Measurements from ENCODE around the gene RFTN1. TPM values are rescaled to one million over a fixed set of nuclear protein-coding genes. Genes with fewer than 3 reads are reported as not detected.

The RFTN1 gene
- total and polyA plus RNA-seq, 9 of the 15 experiments (the other 6 are each of a cell fraction or from before 2014, with no cell fraction given), result 0.08 to 0.51 (median 0.11) TPM; not detected in 6

- H2AFZ ChIP-seq (ENCODE audit: low read depth, low read length), result no peak overlapping the region
- CTCF ChIA-PET (ENCODE audit: low intra/inter-chr PET ratio), result no interaction called here
- POLR2A ChIA-PET, result interaction anchor here (0.6 to 1.7 kb wide), 3 partner anchors 10 to 15 kb away, joined by 3 to 5 read pairs (median 4); no protein-coding TSS in a partner anchor
- no peak overlapping the region for H3K9ac ChIP-seq (ENCODE audit: insufficient read depth in 1 of 2, low read depth in 2 of 2, low read length in 2 of 2)
- intact Hi-C loops (cut with micrococcal nuclease), result no loop called here
- H4K20me1 ChIP-seq (replicated peaks; ENCODE audit: control insufficient read depth, insufficient read depth, low read length), result no peaks in the 10 kb centered on the region
- H3K79me2 ChIP-seq (ENCODE audit: control insufficient read depth, insufficient read depth, low read length), result no peaks in the 10 kb centered on the region
- whole genome bisulfite sequencing (ENCODE audit: insufficient coverage, low coverage, missing lambda C conversion rate), result 0% methylated on average over 1 of the region's 1 CpG
- no peak for TF ChIP-seq TAL1 (IDR thresholded peaks at IDR 0.05)
- TF ChIP-seq SMAD4 (CRISPR knock-in tag; conservative IDR thresholded peaks at IDR 0.05), result no peak
- no peak for TF ChIP-seq RBM25 (IDR thresholded peaks at IDR 0.05; ENCODE audit: low read depth, low read length, severe bottlenecking)
- TF ChIP-seq PTBP1 (IDR thresholded peaks at IDR 0.05; ENCODE audit: low read depth, low read length), result no peak
- no peak for TF ChIP-seq HDAC6 (IDR thresholded peaks at IDR 0.05; ENCODE audit: low read depth, low read length)
- no peak for TF ChIP-seq ELF1 (tag; IDR thresholded peaks at IDR 0.05)
- no peaks in the 10 kb centered on the region for H3K36me3 ChIP-seq (ENCODE audit: control insufficient read depth, insufficient read depth, low read length)
- BruUV-seq (replicated peaks), result no TSS peak
- no peaks in the 10 kb centered on the region for H3K9me1 ChIP-seq (ENCODE audit: control insufficient read depth, insufficient read depth, low read length)
- FAIRE-seq (no peak), ATAC-seq (no peak), DNase-seq (ENCODE audit: extremely low read depth in 1 of 4, low spot score in 3 of 4) (no peak)
- in situ Hi-C loops (cut with MboI), result no loop called here
- H3K9me3 ChIP-seq (replicated peaks; ENCODE audit: control insufficient read depth, insufficient read depth, low read depth, low read length), result no peaks in the 10 kb centered on the region
- no peak overlapping the region for H3K27ac ChIP-seq (ENCODE audit: extremely low read depth, low read depth, low read length)
- H3K4me3 ChIP-seq, result no peak overlapping the region
- no peaks in the 10 kb centered on the region for H3K4me1 ChIP-seq (replicated peaks in 1 of 2; ENCODE audit: control insufficient read depth in 2 of 2, insufficient read depth in 2 of 2, low read length in 2 of 2)
- no peak overlapping the region for H3K4me2 ChIP-seq (ENCODE audit: insufficient read depth, low read length)
- H3K27me3 ChIP-seq (ENCODE audit: control insufficient read depth in 2 of 2, insufficient read depth in 2 of 2, low read length in 2 of 2), result peaks cover 21 to 24% of the 10 kb centered on the region in 2 experiments
Measured at GRCh38 chr3:16429086-16429485, 84.4 kb downstream of the RFTN1 start.

- FAIRE-seq (no peak), ATAC-seq (no peak), DNase-seq (ENCODE audit: extremely low read depth in 1 of 4, low spot score in 3 of 4) (no peak)
- Histone ChIP-seq H3K27ac (ENCODE audit: extremely low read depth, low read depth, low read length) (no peak overlapping the region), H3K36me3 (ENCODE audit: control insufficient read depth, insufficient read depth, low read length) (no peaks in the 10 kb centered on the region), H3K9me1 (ENCODE audit: control insufficient read depth, insufficient read depth, low read length) (no peaks in the 10 kb centered on the region), H3K9me3 (replicated peaks; ENCODE audit: control insufficient read depth, insufficient read depth, low read depth, low read length) (no peaks in the 10 kb centered on the region), H3K79me2 (ENCODE audit: control insufficient read depth, insufficient read depth, low read length) (no peaks in the 10 kb centered on the region), H3K9ac (ENCODE audit: insufficient read depth in 1 of 2, low read depth in 2 of 2, low read length in 2 of 2) (no peak overlapping the region), H3K4me3 (no peak overlapping the region), H4K20me1 (replicated peaks; ENCODE audit: control insufficient read depth, insufficient read depth, low read length) (no peaks in the 10 kb centered on the region), H2AFZ (ENCODE audit: low read depth, low read length) (no peak overlapping the region), H3K4me2 (ENCODE audit: insufficient read depth, low read length) (no peak overlapping the region), H3K4me1 (replicated peaks in 1 of 2; ENCODE audit: control insufficient read depth in 2 of 2, insufficient read depth in 2 of 2, low read length in 2 of 2) (no peaks in the 10 kb centered on the region), H3K27me3 (ENCODE audit: control insufficient read depth in 2 of 2, insufficient read depth in 2 of 2, low read length in 2 of 2) (peaks cover 16 to 20% of the 10 kb centered on the region in 2 experiments)
- intact Hi-C loops (cut with micrococcal nuclease) (no loop called here), in situ Hi-C loops (cut with MboI) (no loop called here)
- ChIA-PET POLR2A (interaction anchor here (1.0 to 1.7 kb wide), 2 partner anchors 11 to 13 kb away, joined by 3 to 5 read pairs; no protein-coding TSS in a partner anchor), CTCF (ENCODE audit: low intra/inter-chr PET ratio) (no interaction called here)
- 0% methylated on average over 5 of the region's 5 CpGs for WGBS (ENCODE audit: insufficient coverage, low coverage, missing lambda C conversion rate)
- TF ChIP-seq SMARCA4 (IDR thresholded peaks at IDR 0.05) (no peak), ZBTB8A (IDR thresholded peaks at IDR 0.05; ENCODE audit: partially characterized antibody) (no peak), PRPF4 (IDR thresholded peaks at IDR 0.05; ENCODE audit: insufficient read depth, low read depth, low read length, poor library complexity, severe bottlenecking) (no peak)
- no TSS peak for BruUV-seq (replicated peaks)
Measured at GRCh38 chr3:16428612-16429011, 84.9 kb downstream of the RFTN1 start.
